ENCODE results near the gene SH2B2. TPM values are rescaled to one million over a fixed set of nuclear protein-coding genes. Genes with fewer than 3 reads are reported as not detected.

SH2B2 gene
- total and polyA plus RNA-seq, 2 donors (not counting 3 experiments of a cell fraction or from before 2014, with no cell fraction given) = 0.69 to 0.73 TPM

DNA sequence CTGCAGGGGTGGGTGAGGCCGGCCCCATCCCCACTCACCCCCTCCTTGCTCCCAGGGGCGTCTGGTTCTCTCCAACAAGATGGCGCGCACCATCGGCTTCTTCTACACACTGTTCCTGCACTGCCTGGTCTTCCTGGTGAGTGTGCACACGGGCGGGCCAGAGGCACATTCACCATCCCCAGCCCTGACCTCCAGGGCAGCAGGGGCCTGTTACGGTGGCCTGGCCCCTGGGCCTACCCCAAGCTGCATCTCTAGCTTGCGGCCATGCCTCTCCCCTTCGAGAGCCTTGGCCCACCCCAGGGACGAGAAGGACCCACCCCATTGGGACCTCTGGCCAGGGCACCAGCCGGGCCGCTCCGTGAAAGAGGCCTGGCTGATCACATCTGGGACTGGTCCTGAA lies 4.9 kb upstream of the SH2B2 start:
- H3K27me3 ChIP-seq (ENCODE audit: control insufficient read depth in 2 of 2, insufficient read depth in 2 of 2, low read length in 2 of 2) = peaks cover 0 to 5% of the 10 kb centered on the region in 2 experiments
- H3K9me1 ChIP-seq (replicated peaks; ENCODE audit: control insufficient read depth, extremely low read depth, insufficient read depth, low read length) = no peaks in the 10 kb centered on the region
- peaks cover 5% of the 10 kb centered on the region for H3K4me1 ChIP-seq (ENCODE audit: control insufficient read depth, extremely low read depth, insufficient read depth, low read length)
- TF ChIP-seq, protein P1, sequence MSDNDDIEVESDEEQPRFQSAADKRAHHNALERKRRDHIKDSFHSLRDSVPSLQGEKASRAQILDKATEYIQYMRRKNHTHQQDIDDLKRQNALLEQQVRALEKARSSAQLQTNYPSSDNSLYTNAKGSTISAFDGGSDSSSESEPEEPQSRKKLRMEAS (IDR thresholded peaks at IDR 0.05; ENCODE audit: insufficient read depth, insufficient read length) = no peak
- TF ChIP-seq, protein P2, sequence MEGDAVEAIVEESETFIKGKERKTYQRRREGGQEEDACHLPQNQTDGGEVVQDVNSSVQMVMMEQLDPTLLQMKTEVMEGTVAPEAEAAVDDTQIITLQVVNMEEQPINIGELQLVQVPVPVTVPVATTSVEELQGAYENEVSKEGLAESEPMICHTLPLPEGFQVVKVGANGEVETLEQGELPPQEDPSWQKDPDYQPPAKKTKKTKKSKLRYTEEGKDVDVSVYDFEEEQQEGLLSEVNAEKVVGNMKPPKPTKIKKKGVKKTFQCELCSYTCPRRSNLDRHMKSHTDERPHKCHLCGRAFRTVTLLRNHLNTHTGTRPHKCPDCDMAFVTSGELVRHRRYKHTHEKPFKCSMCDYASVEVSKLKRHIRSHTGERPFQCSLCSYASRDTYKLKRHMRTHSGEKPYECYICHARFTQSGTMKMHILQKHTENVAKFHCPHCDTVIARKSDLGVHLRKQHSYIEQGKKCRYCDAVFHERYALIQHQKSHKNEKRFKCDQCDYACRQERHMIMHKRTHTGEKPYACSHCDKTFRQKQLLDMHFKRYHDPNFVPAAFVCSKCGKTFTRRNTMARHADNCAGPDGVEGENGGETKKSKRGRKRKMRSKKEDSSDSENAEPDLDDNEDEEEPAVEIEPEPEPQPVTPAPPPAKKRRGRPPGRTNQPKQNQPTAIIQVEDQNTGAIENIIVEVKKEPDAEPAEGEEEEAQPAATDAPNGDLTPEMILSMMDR (IDR thresholded peaks at IDR 0.05; ENCODE audit: extremely low read depth in 1 of 2, insufficient read depth in 1 of 2, low read depth in 1 of 2, low read length in 2 of 2) = no peak
- TF ChIP-seq GATA2 (IDR thresholded peaks at IDR 0.05; ENCODE audit: insufficient read depth, insufficient read length, low read depth, low read length) = no peak
- no peak for TF ChIP-seq POLR2A (IDR thresholded peaks at IDR 0.05; ENCODE audit: low read depth, low read length)
- TF ChIP-seq FOS (IDR thresholded peaks at IDR 0.05; ENCODE audit: borderline replicate concordance, insufficient read depth, low read length) = no peak
- TF ChIP-seq EZH2 (IDR thresholded peaks at IDR 0.05; ENCODE audit: borderline replicate concordance, low read depth, low read length, severe bottlenecking) = no peak
- no peak for TF ChIP-seq POLR2AphosphoS5 (IDR thresholded peaks at IDR 0.05; ENCODE audit: insufficient read depth, low read depth, low read length)
- no peak for TF ChIP-seq MYC (IDR thresholded peaks at IDR 0.05; ENCODE audit: low read depth, low read length)
- no peak for TF ChIP-seq JUN (IDR thresholded peaks at IDR 0.05; ENCODE audit: borderline replicate concordance, insufficient read depth, insufficient read length, low read depth)
- no peaks in the 10 kb centered on the region for H3K79me2 ChIP-seq (ENCODE audit: control insufficient read depth, insufficient read depth, low read length)
- ChIA-PET POLR2A (interaction anchor here (0.6 kb wide), 1 partner anchor 28 kb away, joined by 8 read pairs; no protein-coding TSS in a partner anchor), CTCF (interaction anchor here (1.3 to 1.6 kb wide), 4 partner anchors 40 to 739 kb away, joined by 3 to 10 read pairs (median 4); no protein-coding TSS in a partner anchor)
- intact Hi-C loops (cut with micrococcal nuclease) (no loop called here), dilution Hi-C loops (cut with MboI; ENCODE audit: extremely low pct_ligation_motif_present, low sequenced_read_pairs) (no loop called here)
- H4K20me1 ChIP-seq (replicated peaks; ENCODE audit: control insufficient read depth, extremely low read depth, insufficient read depth, low read length) = no peaks in the 10 kb centered on the region
- no peaks in the 10 kb centered on the region for H3K36me3 ChIP-seq (ENCODE audit: control insufficient read depth in 2 of 2, extremely low read depth in 1 of 2, insufficient read depth in 2 of 2, low read length in 2 of 2)
- no peak overlapping the region for H3K27ac ChIP-seq (ENCODE audit: insufficient read depth, low read depth, low read length)
- H3K9ac ChIP-seq (replicated peaks; ENCODE audit: extremely low read depth, insufficient read depth, low read length) = no peak overlapping the region
- no peak overlapping the region for H3K4me2 ChIP-seq (ENCODE audit: insufficient read depth, low read length)
- DNase-seq (ENCODE audit: low read depth, low spot score) = no peak
- BruUV-seq (replicated peaks) = no TSS peak
- no peak for FAIRE-seq
- H3K9me3 ChIP-seq (replicated peaks; ENCODE audit: control insufficient read depth, insufficient read depth, low read length) = no peaks in the 10 kb centered on the region
- no peak overlapping the region for H2AFZ ChIP-seq (ENCODE audit: low read depth, low read length)
- no peak overlapping the region for H3K4me3 ChIP-seq (replicated peaks in 1 of 3; ENCODE audit: insufficient read depth in 1 of 3, low read depth in 1 of 3, low read length in 3 of 3)

Measured in endothelial cell of umbilical vein (primary cell).